Stimulated activated CD8-positive, alpha-beta memory T cell treated with anti-CD3 and anti-CD28 coated beads, Interleukin-12 subunit alpha, Interleukin-12 subunit beta, amount 100 ng/mL, for 1 hour (primary cell): Measurements from ENCODE around the gene RHOT2.

Experiments used
- DNase-seq: peaks from one replicate; pipeline ENCODE4 v3.0.0-alpha.2; 2020; ENCODE audit warnings: low read depth

Gene RHOT2

DNA sequence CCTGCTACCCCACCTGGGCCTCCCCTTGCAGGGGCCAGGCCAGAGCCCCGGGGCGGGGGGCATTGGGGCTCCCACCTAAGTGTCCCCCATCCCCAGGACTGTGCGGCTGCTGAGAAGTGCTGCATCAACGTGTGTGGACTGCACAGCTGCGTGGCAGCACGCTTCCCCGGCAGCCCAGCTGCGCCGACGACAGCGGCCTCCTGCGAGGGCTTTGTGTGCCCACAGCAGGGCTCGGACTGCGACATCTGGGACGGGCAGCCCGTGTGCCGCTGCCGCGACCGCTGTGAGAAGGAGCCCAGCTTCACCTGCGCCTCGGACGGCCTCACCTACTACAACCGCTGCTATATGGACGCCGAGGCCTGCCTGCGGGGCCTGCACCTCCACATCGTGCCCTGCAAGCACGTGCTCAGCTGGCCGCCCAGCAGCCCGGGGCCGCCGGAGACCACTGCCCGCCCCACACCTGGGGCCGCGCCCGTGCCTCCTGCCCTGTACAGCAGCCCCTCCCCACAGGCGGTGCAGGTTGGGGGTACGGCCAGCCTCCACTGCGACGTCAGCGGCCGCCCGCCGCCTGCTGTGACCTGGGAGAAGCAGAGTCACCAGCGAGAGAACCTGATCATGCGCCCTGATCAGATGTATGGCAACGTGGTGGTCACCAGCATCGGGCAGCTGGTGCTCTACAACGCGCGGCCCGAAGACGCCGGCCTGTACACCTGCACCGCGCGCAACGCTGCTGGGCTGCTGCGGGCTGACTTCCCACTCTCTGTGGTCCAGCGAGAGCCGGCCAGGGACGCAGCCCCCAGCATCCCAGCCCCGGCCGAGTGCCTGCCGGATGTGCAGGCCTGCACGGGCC, 35.2 kb upstream of the RHOT2 start:
- DNase-seq: no peak

DNA sequence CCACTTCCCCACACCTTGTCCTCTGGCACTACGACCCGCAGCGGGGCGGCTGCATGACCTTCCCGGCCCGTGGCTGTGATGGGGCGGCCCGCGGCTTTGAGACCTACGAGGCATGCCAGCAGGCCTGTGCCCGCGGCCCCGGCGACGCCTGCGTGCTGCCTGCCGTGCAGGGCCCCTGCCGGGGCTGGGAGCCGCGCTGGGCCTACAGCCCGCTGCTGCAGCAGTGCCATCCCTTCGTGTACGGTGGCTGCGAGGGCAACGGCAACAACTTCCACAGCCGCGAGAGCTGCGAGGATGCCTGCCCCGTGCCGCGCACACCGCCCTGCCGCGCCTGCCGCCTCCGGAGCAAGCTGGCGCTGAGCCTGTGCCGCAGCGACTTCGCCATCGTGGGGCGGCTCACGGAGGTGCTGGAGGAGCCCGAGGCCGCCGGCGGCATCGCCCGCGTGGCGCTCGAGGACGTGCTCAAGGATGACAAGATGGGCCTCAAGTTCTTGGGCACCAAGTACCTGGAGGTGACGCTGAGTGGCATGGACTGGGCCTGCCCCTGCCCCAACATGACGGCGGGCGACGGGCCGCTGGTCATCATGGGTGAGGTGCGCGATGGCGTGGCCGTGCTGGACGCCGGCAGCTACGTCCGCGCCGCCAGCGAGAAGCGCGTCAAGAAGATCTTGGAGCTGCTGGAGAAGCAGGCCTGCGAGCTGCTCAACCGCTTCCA, 34.4 kb upstream of the RHOT2 start:
- DNase-seq: no peak

DNA sequence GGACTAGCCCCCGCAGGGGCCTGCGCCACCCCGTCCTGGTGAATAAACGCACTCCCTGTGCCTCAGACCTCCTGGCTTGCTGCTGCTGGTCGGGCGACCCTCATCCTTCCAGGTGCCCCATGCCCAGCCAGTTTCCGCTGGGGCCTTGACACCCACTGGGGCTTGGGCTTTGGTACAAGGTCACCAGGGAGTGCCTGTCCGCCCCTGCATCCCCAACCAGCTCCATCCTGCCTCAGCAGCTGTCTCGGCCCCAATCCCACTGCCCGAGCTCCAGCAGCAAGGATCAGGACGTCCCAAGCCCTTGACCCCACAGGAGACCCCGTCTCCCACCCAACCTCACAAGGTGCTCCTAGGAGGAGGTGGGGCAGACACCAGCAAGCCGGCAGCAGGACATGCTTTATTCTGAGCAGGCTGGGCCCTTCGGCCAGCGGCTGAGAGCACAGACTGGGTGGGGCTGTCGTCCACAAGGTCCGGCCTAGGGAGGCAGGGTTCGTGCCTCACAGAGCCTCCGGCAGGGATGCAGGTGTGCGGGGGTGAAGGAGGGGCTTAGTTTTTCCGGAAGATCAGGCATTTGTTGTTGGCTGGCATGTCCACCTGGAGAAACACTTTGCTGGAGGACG, 33.8 kb upstream of the RHOT2 start:
- DNase-seq: no peak

DNA sequence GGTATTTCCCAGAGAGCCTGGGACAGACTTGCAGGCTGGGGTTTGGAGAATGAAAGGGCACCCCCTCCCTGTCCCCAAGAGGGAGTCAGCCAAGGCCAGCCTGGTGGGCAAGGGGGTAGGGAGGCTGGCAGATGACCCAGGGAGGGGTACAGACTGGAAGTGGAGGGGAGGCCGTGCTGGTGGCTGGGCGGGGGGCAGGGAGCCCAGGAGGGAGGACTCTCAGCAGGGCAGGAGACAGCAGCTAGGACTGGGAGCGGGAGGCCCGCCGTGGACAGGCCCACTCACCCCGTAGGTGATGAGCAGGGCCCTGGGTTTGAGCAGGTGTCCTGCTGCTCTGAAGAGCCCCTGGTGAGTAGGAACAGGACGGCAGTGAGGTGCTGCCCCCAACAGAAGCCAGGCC, 32.9 kb upstream of the RHOT2 start:
- DNase-seq: no peak

DNA sequence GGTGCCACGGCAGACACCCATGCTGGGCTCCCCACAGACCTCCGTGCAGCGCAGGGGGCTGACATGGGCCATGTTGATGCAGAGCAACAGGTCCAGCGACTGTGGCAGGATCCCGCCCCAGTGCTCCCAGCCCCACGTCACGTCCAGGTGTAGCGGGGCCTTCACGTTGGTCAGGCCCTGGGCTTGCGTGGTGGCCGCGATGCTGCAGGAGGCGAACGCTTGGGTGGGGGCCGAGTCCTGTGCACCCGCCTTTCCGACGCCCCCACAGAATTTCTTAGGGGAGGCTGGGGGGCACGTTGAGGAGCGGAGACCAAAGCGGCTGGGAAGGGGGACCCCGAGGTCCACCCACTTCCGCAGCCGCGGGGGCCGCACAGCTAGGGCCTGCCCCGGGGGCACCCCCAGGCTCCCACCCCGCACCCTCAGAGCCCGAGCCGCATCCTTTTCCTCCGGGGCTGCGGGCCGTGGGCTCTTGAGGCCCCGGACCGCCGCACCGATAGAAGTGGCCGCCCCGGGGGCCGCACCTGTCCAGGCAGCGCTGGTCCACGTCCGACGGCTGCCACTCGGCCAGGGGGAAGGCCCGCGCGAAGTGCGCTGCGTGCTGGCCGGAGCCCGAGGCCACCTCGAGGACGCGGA, 32.2 kb upstream of the RHOT2 start:
- no peak for DNase-seq

DNA sequence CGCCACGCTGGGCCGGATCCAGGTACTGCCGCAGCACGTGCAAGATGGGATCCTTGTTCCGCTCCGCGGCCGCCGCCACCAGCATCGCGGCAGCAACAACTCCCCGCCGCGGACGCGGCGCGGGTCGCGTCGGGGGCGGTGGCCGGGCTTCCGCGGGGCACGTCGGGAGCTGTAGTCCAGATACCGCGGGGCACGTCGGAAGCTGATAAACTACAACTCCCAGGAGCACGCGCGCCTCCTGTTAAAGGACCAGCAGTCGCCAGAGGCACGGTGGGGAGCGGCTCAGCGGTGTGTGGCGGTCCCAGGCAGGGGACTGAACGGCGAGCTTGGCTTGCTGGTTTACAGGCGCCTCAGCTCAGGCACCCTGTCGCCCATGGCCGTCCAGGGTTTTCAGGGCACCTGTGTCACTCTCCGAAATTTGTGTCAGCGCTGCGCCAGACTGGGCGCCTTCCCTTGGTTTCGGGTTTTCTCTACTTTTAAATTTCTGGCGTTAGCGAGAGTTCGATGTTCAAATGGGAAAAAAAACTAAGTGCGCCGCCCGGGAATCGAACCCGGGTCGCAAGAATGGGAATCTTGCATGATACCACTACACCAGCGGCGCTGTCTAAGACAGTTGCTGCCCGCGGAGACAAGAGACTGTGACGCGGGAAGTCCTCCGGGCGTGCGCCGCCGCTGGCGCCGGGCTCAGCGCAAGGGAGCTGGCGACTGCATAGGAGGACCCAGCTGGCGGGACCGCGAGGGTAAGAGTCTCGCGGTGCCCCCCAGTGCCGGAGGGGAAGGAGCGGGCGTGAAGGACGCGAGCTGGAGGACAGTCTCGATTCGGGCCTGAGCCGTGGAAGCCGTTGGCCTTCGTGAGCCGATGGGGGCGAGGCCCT, 31.5 kb upstream of the RHOT2 start, which contains the start of gene METTL26:
METTL26 (minus strand) TSS at position 100 of the 875 bp plus-strand sequence; CDS start at position 85, 15 bp downstream.
- peak; percentile 86 for DNase-seq

DNA sequence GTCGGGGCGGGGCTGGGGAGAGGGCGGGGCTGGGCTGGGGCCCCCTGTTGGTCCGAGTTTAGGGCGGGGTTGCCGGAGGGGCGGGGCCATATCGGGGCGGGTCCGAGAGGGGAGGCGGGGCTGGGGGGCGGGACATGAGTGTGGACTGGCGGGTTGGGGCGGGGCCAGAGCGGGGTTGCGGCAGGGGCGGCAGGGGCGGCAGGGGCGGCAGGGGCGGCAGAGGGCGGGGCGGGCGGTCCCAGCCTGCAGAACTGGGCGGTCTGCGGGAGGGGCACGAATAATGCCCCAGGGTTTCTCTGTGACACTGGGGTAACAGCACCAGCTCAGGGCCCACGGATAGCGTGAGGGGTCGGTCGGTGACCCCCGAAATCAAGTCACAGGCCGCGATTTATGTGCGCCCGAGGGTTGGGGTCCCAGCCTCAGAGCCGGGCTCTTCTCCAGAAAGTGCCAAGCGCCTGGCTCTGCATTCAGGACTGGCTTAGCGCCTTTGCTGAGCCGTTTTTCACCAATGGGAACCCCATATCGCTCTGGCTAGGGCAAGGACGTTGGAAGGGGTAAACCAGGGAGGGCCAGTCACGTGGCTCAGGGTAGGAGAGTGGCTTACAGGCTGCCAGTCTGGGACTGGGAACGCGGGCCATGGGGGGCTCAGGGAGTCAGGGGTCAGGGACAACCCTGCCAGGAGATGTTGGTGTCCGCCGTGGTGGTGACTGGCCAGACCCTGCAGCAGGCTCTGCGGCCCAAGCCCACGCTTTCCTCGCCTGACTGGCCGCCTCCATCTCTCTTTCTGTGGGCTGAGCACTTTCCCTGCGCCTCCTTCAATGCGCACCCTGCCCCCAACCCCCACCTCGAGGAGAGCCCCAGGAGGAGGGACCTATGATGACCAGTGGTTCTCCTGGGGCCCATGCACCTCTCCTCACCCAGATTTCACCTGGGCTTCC, 30.6 kb upstream of the RHOT2 start:
- DNase-seq: peak; percentile 77

DNA sequence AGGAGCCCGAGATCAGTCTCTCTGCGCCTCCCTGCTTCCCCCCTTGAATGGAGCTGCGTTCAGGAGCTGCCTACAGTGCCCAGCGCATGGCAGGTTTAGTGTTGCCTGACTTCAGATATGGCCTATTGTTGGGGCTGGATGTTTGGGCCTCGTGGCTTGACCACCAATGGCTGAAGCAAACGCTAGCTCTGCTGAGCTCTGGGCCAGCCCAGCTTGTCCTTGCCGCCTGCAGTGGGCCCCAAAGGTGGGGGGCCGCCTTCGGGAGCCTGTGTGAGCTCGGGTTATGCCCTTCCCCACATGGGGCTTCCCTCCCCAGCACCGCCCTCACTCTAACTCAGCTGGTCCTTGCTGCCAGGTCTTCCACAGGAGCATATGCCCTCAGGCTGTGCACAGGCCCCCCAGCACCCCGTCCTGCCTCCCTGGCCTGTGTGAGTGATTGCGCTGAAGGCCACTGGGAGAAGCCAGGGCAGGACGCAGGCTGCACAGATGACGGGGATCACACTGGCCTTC, 29.8 kb upstream of the RHOT2 start:
- no peak for DNase-seq

DNA sequence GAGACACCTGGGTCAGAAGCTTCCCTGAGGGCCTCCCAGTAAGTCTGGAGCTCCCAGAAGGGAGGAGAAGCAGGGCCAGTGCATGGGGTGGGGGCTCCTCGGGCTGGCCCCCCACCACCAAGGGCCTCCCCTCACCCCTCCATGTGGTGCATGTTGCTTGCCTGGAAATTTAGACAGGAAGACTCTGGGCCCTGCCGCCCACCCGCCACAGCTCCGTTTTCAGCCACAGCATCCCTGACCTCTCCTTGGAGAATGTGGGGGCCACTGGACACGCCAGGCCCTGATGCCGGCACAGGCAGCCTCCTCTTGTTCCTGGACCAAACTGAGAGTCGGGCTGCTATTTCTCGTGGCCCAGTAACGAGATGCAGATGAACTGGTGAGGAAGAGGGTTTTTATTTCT, 29.1 kb upstream of the RHOT2 start:
- no peak for DNase-seq

DNA sequence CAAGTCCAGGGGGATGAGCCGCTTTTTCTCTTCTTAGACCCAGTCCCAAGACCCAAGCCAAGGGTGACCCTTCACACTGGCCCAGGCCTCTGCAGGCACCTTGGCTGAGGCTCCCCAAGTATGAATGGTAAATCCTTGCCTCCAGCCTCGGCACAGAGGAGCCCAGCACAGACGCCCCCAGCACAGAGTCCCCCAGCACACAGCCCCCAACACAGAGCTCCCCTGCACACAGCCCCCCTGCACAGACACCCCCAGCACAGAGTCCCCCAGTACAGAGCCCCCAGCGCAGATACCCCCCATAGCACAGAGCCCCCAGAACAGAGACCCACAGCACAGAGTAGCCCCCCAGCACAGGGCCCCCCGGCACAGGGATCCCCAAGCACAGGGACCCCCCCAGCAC, 27.3 kb upstream of the RHOT2 start:
- no peak for DNase-seq

DNA sequence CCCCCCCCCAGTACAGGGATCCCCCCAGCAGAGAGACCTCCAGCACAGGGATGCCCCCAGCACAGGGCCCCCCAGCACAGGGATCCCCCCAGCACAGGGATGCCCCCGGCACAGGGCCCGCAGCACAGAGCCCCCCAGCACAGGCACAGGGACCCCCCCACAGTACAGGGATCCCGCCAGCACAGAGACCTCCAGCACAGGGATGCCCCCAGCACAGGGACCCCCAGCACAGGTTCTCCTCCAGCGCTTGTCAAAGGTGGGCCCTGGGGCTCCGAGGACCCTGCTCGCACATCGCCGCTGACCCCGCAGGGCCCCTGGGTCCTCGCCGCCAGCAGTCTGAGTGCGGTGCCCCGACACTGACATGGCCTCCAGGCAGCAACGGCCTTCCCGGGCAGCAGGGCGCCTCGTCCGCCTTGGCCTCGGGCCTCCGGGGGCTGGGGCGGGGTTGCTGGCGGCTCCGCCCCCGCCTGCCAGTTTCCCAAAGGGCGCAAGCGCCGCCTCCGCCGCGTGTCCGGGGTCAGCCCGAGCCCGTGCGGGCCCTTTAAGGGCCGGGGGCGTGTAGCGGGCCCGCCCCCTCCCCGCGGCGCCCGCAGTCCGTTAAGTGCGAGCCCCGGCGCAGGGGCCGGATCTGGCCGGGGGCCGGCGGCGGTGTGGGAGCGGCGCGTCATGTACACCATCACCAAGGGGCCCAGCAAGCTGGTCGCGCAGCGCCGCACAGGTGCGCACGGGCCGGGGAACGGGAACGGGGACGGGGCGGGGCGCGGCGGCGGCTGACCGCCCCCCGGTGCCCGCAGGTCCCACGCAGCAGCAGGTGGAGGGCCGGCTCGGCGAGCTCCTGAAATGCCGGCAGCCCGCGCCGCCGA, 26.4 kb upstream of the RHOT2 start, which contains the start of gene MCRIP2:
MCRIP2 (plus strand) TSS at position 503 of the 863 bp plus-strand sequence; CDS start at position 667, 164 bp downstream.
- peak; percentile 38 for DNase-seq

DNA sequence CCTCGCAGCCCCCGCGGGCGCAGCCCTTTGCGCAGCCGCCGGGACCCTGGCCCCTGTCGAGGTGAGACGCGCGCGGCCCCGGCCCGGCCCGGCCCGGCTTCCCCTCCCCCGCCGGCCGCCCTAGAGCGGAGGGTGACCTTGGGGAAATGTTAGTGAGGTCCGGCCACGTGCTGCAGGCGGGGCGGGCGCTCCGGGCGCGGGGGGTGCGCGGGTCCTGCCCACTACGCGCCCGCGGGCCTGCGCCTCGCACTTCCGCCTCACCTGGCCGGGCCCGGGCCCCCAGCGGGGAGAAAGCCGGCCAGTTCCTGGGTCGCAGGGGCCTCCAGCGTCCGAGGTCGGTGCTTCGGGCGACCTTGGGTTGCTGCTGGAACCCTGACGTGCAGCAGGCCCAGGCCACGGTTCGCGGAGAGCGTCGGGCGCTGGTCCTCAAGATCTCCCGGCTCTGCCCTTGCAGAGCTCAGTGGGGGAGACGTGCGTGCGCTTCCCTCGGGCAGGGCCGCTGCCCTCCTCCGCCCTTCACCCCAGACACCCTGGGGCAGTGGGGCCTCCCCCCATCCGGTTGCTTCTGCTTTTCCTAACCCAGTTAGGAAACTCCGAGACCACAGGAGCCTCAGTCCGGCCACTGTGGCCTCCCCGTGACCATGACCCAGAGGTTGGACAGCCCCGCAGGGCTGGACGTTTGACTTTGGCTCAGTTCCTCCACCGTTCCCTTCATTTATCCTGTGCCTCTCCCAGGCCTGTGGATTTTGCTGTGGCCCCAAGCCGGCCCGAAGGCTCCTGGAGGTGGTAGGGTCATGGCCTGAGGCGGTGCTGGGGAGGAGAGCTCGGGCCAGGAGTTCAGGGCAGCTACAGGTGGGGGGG, 25.5 kb upstream of the RHOT2 start:
- DNase-seq: no peak

DNA sequence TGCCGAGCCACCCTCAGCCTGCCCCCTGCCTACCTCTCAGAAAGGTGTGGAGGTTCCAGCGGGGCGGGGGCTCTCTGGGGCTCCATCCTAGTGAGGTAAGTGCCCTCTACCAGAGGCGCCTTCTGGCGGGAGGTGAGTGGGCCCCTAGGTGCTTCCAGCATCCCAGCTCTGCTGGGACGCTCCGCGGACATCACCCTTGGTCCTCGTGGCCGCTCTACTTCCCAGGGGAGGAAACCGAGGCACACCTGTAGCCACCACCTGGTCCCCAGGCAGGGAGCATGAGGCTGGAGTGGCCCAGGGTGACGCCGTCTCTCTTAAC, 24.9 kb upstream of the RHOT2 start:
- DNase-seq: no peak

DNA sequence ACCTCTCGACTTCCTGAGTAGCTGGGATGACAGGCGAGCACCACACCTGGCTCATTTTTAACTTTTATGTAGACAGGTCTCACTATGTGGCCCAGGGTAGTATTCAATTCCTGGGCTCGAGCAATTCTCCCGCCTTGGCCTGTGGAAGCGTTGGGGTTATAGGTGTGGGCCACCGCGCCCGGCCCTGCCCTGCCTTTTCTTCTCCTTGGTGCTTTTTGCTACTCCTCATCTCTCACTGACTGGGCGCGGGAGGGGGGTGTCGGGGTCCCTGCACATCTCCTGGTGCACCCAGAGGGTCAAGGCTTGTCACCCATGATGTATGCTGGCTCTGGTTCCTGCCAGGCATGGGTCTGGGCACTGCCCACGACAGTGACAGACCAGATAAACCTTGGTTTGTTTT, 23.4 kb upstream of the RHOT2 start:
- DNase-seq: no peak

DNA sequence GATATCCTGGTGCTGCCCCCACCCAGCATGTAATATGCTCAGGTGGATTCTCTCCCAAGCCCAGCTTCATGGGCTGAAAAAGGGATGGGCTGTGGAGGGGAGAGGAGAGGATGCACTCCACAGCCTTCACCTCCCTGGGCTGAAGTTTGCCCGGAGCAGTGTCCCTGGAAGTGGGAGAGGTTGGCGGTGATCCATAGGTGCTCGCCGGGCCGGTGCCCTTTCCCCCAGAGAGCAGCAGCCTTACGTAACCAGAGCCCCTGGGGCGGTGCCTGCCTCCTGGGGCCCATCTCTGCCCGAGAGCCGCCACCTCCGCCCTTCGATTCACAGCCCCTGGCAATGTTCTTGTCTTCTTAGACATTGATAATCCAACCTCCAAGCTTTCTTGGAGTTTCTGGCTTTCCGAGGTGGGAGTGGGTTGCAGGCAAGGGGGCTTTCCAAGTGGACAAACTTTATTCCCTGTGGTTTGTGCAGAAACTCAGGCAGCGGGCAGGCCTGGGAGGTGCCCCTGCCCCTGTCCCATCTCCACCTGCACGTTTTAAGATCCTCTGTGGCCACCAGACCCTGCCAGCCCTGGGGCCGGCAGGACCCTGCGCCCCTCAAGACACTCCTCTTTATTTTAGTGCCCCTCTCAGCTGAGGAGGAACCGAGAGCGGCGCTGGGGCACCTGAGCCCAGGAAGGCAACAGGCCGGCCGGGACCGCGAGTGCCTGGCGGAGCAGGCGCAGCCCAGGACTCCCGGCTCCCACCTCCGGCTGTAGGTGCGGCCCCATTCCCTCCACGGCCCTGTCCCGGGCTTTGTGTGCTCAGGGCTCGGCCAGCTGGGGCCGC, 21.9 kb upstream of the RHOT2 start:
- DNase-seq: no peak

DNA sequence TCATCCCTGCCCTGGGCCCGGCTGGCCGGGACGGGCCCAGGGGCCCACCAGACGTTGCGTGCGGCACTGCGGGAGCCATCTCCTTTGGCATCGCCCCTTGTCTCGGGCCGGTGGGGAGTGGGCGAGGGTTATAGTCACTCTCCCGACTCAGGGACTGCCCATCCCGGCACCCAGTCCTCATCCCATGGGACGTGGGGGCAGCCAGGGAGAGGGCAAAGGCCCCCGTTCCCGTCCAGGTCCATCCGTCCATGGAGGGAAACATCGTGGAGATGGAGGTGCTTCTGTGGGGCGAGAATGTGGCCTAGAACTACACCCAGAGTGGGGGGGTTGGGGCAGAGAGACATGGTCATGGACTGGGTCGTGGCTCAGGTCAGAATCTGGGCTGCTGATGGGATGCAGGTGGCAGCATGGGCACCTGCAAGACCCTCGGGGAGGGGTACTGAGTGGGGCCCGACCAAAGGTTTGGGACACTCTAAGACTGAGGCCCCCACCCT, 21.2 kb upstream of the RHOT2 start:
- DNase-seq: no peak
